ENCODE data around the gene ERG. TPM values are rescaled to one million over a fixed set of nuclear protein-coding genes. Genes with fewer than 3 reads are reported as not detected.
A peak's percentile ranks its signal among the peaks of the same experiment; 100 is the strongest.

The ERG gene
- total RNA-seq, 1 donor from 2014 or later, result not detected

GRCh38 chr21:38533887-38534286, 35.6 kb upstream of the ERG start:
- Mint-ChIP-seq H3K4me3 (ENCODE audit: low read depth) (no peak overlapping the region), H3K4me1 (ENCODE audit: low read depth) (peaks cover 3% of the 10 kb centered on the region), H3K36me3 (ENCODE audit: insufficient read depth) (no peaks in the 10 kb centered on the region), H3K27ac (no peak overlapping the region), H3K27me3 (peaks cover 2% of the 10 kb centered on the region), H3K9me3 (ENCODE audit: low read depth) (no peaks in the 10 kb centered on the region)
- no peak for DNase-seq (ENCODE audit: low spot score, unreplicated experiment)
- no peak for TF ChIP-seq CTCF (IDR thresholded peaks at IDR 0.05; ENCODE audit: unreplicated experiment)

GRCh38 chr21:38531591-38531990, 33.3 kb upstream of the ERG start:
- H3K9me3 Mint-ChIP-seq (ENCODE audit: low read depth), result no peaks in the 10 kb centered on the region
- no peak for DNase-seq (ENCODE audit: low spot score, unreplicated experiment)
- no peak for TF ChIP-seq CTCF (IDR thresholded peaks at IDR 0.05; ENCODE audit: unreplicated experiment)
- no peak overlapping the region for H3K4me3 Mint-ChIP-seq (ENCODE audit: low read depth)
- peaks cover 12% of the 10 kb centered on the region for H3K4me1 Mint-ChIP-seq (ENCODE audit: low read depth)
- no peak overlapping the region for H3K27ac Mint-ChIP-seq
- H3K36me3 Mint-ChIP-seq (ENCODE audit: insufficient read depth), result no peaks in the 10 kb centered on the region
- H3K27me3 Mint-ChIP-seq, result peaks cover 2% of the 10 kb centered on the region

DNA sequence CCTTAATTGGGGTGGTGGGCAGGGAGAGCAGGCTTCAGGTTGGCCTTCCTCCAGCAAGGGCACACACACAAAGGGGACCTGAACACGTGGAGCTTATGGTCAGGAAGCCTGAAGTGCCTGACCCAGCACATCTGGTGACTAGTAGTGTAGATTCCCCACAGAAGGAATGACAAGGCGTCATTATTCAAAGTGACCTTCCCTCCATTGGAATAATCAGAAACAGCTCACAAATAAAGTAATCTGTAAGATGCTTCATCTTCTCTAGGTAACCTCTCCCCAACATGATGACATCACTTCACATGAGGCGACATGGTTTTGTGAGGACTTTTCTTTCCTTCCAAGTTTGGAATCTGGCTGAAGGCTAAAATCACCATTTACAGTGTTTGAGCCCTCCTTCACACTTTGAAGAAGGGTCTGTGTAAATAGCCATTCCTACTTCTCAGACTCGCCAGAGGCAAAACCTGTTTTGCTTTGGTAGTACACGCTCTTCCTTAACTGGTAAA, 32.8 kb upstream of the ERG start:
- H3K36me3 Mint-ChIP-seq (ENCODE audit: insufficient read depth), result no peaks in the 10 kb centered on the region
- H3K27ac Mint-ChIP-seq, result no peak overlapping the region
- no peaks in the 10 kb centered on the region for H3K27me3 Mint-ChIP-seq
- DNase-seq (ENCODE audit: low spot score, unreplicated experiment), result no peak
- H3K4me1 Mint-ChIP-seq (ENCODE audit: low read depth), result peaks cover 12% of the 10 kb centered on the region
- H3K9me3 Mint-ChIP-seq (ENCODE audit: low read depth), result no peaks in the 10 kb centered on the region
- no peak for TF ChIP-seq CTCF (IDR thresholded peaks at IDR 0.05; ENCODE audit: unreplicated experiment)
- H3K4me3 Mint-ChIP-seq (ENCODE audit: low read depth), result no peak overlapping the region

GRCh38 chr21:38527737-38528136, 29.5 kb upstream of the ERG start:
- H3K36me3 Mint-ChIP-seq (ENCODE audit: insufficient read depth), result no peaks in the 10 kb centered on the region
- H3K4me3 Mint-ChIP-seq (ENCODE audit: low read depth), result no peak overlapping the region
- no peaks in the 10 kb centered on the region for H3K9me3 Mint-ChIP-seq (ENCODE audit: low read depth)
- peaks cover 4% of the 10 kb centered on the region for H3K27me3 Mint-ChIP-seq
- H3K4me1 Mint-ChIP-seq (ENCODE audit: low read depth), result peaks cover 29% of the 10 kb centered on the region
- no peak for TF ChIP-seq CTCF (IDR thresholded peaks at IDR 0.05; ENCODE audit: unreplicated experiment)
- no peak overlapping the region for H3K27ac Mint-ChIP-seq
- DNase-seq (ENCODE audit: low spot score, unreplicated experiment), result no peak

GRCh38 chr21:38525454-38525853, 27.2 kb upstream of the ERG start:
- H3K27me3 Mint-ChIP-seq, result peaks cover 8% of the 10 kb centered on the region
- no peaks in the 10 kb centered on the region for H3K9me3 Mint-ChIP-seq (ENCODE audit: low read depth)
- DNase-seq (ENCODE audit: low spot score, unreplicated experiment), result no peak
- no peak for TF ChIP-seq CTCF (IDR thresholded peaks at IDR 0.05; ENCODE audit: unreplicated experiment)
- H3K36me3 Mint-ChIP-seq (ENCODE audit: insufficient read depth), result no peaks in the 10 kb centered on the region
- peak overlapping the region; percentile 8 for H3K27ac Mint-ChIP-seq
- H3K4me1 Mint-ChIP-seq (ENCODE audit: low read depth), result peaks cover 33% of the 10 kb centered on the region
- no peak overlapping the region for H3K4me3 Mint-ChIP-seq (ENCODE audit: low read depth)
